ENCODE data around the gene SS18L1. TPM values are rescaled to one million over a fixed set of nuclear protein-coding genes. Genes with fewer than 3 reads are reported as not detected.
A peak's percentile ranks its signal among the peaks of the same experiment; 100 is the strongest.
"Not testable (repeated sequence)": the region's sequence is repeated elsewhere in the genome, so short reads cannot be mapped to it uniquely, and the experiment has no call there.

Gene SS18L1
- total and polyA plus RNA-seq, 2 experiments from 2014 or later, result 2.1 to 13.0 TPM

GRCh38 chr20:62146019-62146755 lies 2.6 kb downstream of the SS18L1 start:
- Histone ChIP-seq H3K36me3 (replicated peaks; ENCODE audit: insufficient read depth, low read depth) (no peaks in the 10 kb centered on the region), H3K4me2 (peak overlapping the region; percentile 92), H3K79me2 (peaks cover 87% of the 10 kb centered on the region), H3K9me3 (ENCODE audit: low read depth) (no peaks in the 10 kb centered on the region), H3K4me3 (no peak overlapping the region), H3K27ac (no peak overlapping the region), H3K4me1 (ENCODE audit: insufficient read depth) (peaks cover 21% of the 10 kb centered on the region), H4K20me1 (ENCODE audit: insufficient read depth, poor library complexity, severe bottlenecking) (peaks cover 81% of the 10 kb centered on the region), H3K9me2 (replicated peaks; ENCODE audit: insufficient read depth) (no peaks in the 10 kb centered on the region), H3K27me3 (no peaks in the 10 kb centered on the region), H2AFZ (no peak overlapping the region)
- 96% methylated on average over 21 of the region's 22 CpGs for WGBS (ENCODE audit: low lambda C conversion rate, missing lambda C conversion rate)
- DNase-seq (ENCODE audit: low spot score), result no peak
- no peak for TF ChIP-seq EZH2 (IDR thresholded peaks at IDR 0.05; ENCODE audit: borderline replicate concordance)
- TF ChIP-seq CTCF (IDR thresholded peaks at IDR 0.05; ENCODE audit: poor library complexity), result no peak
- TF ChIP-seq EZH2phosphoT487 (IDR thresholded peaks at IDR 0.05; ENCODE audit: low read depth, severe bottlenecking, unreplicated experiment), result no peak

GRCh38 chr20:62147125-62147524 lies 3.6 kb downstream of the SS18L1 start:
- no peak overlapping the region for H3K4me3 ChIP-seq
- H4K20me1 ChIP-seq (ENCODE audit: insufficient read depth, poor library complexity, severe bottlenecking), result peaks cover 79% of the 10 kb centered on the region
- no peaks in the 10 kb centered on the region for H3K27me3 ChIP-seq
- TF ChIP-seq EZH2 (IDR thresholded peaks at IDR 0.05; ENCODE audit: borderline replicate concordance) (no peak), EZH2phosphoT487 (IDR thresholded peaks at IDR 0.05; ENCODE audit: low read depth, severe bottlenecking, unreplicated experiment) (no peak)
- H3K4me2 ChIP-seq, result no peak overlapping the region
- H3K79me2 ChIP-seq, result peaks cover 87% of the 10 kb centered on the region
- no peaks in the 10 kb centered on the region for H3K9me3 ChIP-seq (ENCODE audit: low read depth)
- no peak overlapping the region for H3K27ac ChIP-seq
- peaks cover 12% of the 10 kb centered on the region for H3K4me1 ChIP-seq (ENCODE audit: insufficient read depth)
- no peaks in the 10 kb centered on the region for H3K36me3 ChIP-seq (replicated peaks; ENCODE audit: insufficient read depth, low read depth)
- H3K9me2 ChIP-seq (replicated peaks; ENCODE audit: insufficient read depth), result no peaks in the 10 kb centered on the region
- DNase-seq (ENCODE audit: low spot score), result no peak
- 99% methylated on average over 6 of the region's 6 CpGs for WGBS (ENCODE audit: low lambda C conversion rate, missing lambda C conversion rate)
- H2AFZ ChIP-seq, result no peak overlapping the region

- Histone ChIP-seq H2AFZ (no peak overlapping the region), H3K36me3 (replicated peaks; ENCODE audit: insufficient read depth, low read depth) (no peaks in the 10 kb centered on the region), H3K4me2 (no peak overlapping the region), H3K9me2 (replicated peaks; ENCODE audit: insufficient read depth) (no peaks in the 10 kb centered on the region), H3K27ac (no peak overlapping the region), H4K20me1 (ENCODE audit: insufficient read depth, poor library complexity, severe bottlenecking) (peaks cover 79% of the 10 kb centered on the region), H3K4me3 (no peak overlapping the region), H3K27me3 (no peaks in the 10 kb centered on the region), H3K79me2 (peaks cover 87% of the 10 kb centered on the region), H3K9me3 (ENCODE audit: low read depth) (no peaks in the 10 kb centered on the region), H3K4me1 (ENCODE audit: insufficient read depth) (peaks cover 12% of the 10 kb centered on the region)
- no peak for TF ChIP-seq CTCF (IDR thresholded peaks at IDR 0.05; ENCODE audit: poor library complexity)
- TF ChIP-seq EZH2 (IDR thresholded peaks at IDR 0.05; ENCODE audit: borderline replicate concordance), result no peak
- no peak for TF ChIP-seq EZH2phosphoT487 (IDR thresholded peaks at IDR 0.05; ENCODE audit: low read depth, severe bottlenecking, unreplicated experiment)
- DNase-seq (ENCODE audit: low spot score), result no peak
- WGBS (ENCODE audit: low lambda C conversion rate, missing lambda C conversion rate), result 96% methylated on average over 9 of the region's 9 CpGs
Measured at GRCh38 chr20:62147528-62147927, 4.0 kb downstream of the SS18L1 start.

GRCh38 chr20:62148383-62148782 lies 4.8 kb downstream of the SS18L1 start:
- peaks cover 12% of the 10 kb centered on the region for H3K4me1 ChIP-seq (ENCODE audit: insufficient read depth)
- H4K20me1 ChIP-seq (ENCODE audit: insufficient read depth, poor library complexity, severe bottlenecking), result peaks cover 78% of the 10 kb centered on the region
- H3K36me3 ChIP-seq (replicated peaks; ENCODE audit: insufficient read depth, low read depth); H3K4me2 ChIP-seq; H3K9me3 ChIP-seq (ENCODE audit: low read depth); H3K4me3 ChIP-seq; H2AFZ ChIP-seq; DNase-seq (ENCODE audit: low spot score); H3K27ac ChIP-seq; H3K27me3 ChIP-seq; H3K9me2 ChIP-seq (replicated peaks; ENCODE audit: insufficient read depth): not testable (repeated sequence)
- peaks cover 92% of the 10 kb centered on the region for H3K79me2 ChIP-seq
- 97% methylated on average over 6 of the region's 10 CpGs for WGBS (ENCODE audit: low lambda C conversion rate, missing lambda C conversion rate)
